HG02798 (cell line): ENCODE measurements around the gene INSYN1.

ENCODE experiments used
- ATAC-seq: cut with Tn5 transposase; IDR thresholded peaks from one replicate; pipeline ENCODE4 v1.9.1; 2021; ENCODE audit warnings: mild to moderate bottlenecking; ENCODE audit not compliant: unreplicated experiment, poor library complexity

The INSYN1 gene

GRCh38 chr15:73695773-73696640 is 57.1 kb downstream of the INSYN1 start:
- ATAC-seq: no peak

DNA sequence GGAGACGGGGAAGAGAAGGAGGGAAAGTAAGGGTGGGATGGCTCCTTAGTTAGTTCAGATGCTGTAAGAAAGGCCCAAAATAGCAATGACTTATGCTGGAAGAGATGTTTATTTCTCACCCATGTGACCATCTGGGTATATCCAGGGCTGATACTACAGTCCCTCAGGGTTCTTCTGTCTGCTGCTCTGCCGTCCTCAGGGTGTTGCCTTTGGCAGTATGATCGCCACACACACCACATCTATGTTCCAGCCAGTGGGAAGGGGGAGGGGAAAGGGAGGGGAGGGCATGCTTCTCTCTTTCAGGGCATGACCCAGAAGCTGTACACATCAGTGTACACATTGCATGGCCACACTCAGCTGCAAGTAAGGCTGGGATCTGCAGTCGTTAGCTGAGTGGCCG is 58.7 kb downstream of the INSYN1 start:
- no peak for ATAC-seq

DNA sequence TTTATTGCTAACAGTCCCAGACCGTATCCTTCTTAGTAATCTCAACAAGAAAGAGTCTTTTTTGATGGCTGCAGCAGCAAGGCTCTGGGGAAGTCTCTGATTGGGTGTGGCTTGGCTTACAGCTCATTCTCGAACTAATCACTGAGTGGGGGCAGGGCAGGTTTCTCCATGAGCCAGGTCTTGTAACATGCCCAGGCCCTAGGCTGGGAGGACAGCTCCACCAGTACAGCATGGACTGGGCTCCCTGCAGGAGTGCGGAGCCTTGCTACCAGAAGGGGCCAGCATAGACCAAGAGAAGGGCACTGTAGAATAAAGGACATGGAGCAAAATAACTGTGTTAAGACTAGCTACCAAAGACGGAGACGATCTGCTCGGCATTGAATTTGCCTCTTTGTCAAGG is 61.8 kb downstream of the INSYN1 start:
- ATAC-seq: no peak

DNA sequence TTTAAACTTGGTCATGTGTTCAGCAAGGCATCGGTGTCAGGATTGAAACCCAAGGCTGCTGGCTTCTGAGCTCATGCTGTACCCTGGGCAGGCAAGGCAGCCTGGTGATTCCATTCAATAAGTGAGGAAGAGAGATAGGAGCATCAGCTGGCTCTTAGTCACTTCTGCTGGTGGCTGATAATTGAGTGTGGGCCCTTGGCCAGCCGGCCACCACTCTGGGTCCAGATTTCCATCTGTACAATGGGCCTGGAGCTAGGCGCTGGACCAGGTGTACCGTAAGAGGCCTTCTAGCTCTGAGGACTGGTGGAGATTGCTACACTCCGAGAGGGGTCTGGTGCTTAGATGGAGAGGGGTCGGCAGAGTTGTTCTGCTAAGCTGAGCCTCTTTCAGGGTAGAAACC is 64.7 kb downstream of the INSYN1 start:
- ATAC-seq: no peak

DNA sequence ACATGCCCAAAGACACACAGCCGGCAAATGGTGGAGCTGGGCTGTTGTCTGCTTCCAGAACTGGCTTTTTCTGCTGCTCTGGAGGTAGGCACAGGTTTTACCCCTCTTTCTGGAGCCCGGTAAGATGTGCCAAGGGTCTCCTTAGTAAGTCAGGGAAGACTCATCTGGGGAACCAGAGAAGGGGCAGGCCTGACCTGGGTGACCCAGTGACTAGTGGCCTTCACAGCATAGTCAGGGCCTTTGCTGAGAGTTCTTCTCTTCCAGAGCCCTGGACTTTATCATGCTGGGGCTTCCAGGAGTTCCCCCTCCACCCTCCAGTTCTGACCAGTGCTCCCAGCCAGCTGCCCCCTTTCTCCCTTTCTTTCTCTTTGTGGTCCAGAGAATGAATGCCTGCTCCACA is 65.8 kb downstream of the INSYN1 start:
- no peak for ATAC-seq

GRCh38 chr15:73686781-73687256 is 66.3 kb downstream of the INSYN1 start:
- no peak for ATAC-seq

DNA sequence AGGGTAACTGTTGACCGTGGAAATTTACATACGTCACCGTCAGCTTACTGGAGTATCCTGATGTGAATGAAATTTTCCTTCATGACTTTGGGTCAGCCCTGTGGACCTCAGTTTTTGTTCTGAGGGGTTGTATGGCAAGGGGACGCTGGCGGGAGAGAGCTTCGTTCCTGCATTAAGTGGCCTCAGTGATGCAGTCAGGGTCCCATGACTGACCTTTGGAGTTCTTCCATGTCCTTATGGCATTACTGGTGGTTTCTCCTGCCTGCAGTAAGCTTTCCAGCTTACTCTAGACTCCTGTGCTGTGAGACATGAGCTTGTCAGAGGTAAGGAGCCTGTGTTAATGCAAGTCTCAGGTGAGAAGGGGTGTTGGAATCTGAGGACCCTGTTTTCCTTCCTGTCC is 67.2 kb downstream of the INSYN1 start:
- no peak for ATAC-seq
